Islet of Langerhans (tissue), 1 donor: ENCODE data around the gene CLIP2.
"Not testable (repeated sequence)": the region's sequence is repeated elsewhere in the genome, so short reads cannot be mapped to it uniquely, and the experiment has no call there.

Experiments
- FAIRE-seq: peaks from one replicate; lab custom pipeline; 2011; peaks lifted over from hg19 to GRCh38; lab: Jason Lieb, UNC

Gene CLIP2

DNA sequence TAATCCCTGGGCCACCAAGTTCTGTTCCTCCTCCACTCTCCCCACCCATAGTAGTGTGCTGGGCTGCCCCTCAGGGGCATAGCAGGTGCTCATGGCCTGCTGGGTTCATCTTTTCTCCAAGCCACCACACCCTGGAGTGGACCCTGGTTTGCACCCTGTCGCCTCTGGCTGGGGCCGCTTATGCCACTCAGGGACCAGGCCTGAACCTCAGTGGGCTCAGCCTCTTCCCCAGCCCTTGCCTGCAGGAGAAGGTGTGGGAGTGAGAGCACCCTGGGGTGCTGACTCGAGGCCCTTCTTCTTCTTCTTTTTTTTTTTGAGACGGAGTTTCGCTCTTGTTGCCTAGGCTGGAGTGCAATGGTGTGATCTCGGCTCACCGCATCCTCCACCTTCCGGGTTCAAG, 10.2 kb downstream of the CLIP2 start:
- FAIRE-seq: no peak

GRCh38 chr7:74300926-74301325, 11.7 kb downstream of the CLIP2 start:
- no peak for FAIRE-seq

DNA sequence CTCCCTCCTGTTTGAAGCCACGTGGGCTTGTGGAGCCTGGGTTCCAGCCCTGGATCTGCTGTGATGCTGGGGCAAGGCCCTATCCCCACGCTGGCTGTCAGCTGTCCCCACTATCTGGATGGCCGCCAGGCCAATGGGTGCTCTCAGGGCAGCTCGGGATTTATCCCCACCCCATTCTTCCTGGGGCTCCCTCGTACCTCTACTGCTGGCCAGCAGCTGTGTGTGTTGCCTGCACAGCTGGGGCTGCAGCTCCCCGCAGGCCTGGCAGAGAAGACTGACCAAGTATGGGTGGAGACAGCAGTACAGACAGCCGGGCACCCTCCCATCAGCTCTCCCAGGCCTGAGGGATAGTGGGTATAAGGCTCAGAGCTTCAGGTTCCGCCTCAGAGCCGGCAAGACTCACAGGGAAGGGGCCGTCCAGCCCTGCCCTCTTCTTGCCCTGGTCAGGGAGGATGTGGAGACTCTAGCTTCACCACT, 13.6 kb downstream of the CLIP2 start:
- FAIRE-seq: no peak

DNA sequence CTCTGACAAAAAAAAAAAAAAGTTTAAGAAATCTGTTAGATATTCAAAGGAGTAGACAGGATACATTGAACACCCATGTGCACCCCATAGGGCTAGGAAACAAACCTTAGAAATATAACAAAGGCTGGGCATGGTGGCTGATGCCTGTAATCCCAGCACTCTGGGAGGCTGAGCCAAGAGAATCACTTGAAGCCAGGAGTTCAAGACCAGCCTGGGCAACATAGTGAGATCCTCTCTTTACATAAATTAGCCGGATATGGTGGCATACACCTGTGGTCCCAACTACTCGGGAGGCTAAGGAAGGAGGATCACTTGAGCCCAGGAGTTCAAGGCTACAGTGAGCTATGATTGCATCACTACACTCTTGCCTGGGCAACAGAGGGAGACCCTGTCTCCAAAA, 15.3 kb downstream of the CLIP2 start:
- no peak for FAIRE-seq

- no peak for FAIRE-seq
These were observed 17.0 kb downstream of the CLIP2 start for GRCh38 chr7:74306004-74306729.

- FAIRE-seq: no peak
These were observed 17.7 kb downstream of the CLIP2 start for GRCh38 chr7:74306730-74307469.

DNA sequence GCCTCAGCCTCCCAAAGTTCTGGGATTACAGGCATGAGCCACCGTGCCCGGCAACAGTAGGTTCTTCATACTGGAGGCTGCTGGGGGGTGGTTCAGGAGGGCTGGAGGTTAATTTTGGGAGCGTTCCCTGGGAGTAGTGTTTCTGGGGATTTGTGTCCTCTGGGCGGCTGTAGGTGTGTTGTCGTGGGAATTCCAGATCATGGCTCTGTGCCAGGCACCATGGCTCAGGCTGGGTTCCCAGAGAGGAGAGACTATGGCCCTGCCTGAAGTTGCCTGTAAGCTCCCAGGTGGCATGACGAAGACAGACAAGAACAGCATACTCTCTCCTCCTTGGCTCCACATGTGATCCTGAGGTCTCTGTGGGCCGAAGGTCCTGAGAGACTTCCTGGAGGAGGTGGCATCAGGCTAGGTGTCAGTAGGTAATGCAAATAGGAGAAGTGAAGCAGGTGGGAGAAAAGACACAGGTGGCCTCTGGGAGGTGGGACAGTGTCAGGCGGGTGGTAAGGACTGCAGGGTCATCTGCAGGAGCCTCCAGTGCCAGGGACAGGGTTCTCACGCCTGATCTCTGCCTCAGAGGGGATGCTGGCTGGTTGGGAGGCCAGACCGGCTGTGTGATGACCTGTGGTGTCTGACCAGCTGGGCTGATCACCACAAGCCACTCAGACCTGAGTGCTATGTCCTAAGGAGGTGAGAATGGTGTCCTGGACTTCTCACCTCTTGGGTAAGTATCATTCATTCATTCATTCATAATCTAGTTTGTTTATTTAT, 18.7 kb downstream of the CLIP2 start:
- FAIRE-seq: no peak

DNA sequence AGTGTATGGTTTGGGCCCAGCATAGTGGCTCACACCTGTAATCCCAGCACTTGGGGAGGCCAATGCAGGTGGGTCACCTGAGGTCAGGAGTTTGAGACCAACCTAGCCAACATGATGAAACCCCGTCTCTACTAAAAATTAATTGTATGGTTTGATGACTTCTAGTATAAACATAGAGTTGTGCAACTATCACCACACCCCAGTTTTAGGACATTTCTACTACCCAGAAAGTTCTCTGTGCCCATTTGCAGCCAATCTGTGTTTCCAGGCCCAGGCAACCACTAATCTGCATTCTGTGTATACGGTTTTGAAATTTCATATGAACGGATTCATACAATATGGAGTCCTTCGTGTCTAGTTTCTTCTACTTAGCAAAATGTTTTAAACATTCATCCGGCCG, 20.0 kb downstream of the CLIP2 start:
- no peak for FAIRE-seq

DNA sequence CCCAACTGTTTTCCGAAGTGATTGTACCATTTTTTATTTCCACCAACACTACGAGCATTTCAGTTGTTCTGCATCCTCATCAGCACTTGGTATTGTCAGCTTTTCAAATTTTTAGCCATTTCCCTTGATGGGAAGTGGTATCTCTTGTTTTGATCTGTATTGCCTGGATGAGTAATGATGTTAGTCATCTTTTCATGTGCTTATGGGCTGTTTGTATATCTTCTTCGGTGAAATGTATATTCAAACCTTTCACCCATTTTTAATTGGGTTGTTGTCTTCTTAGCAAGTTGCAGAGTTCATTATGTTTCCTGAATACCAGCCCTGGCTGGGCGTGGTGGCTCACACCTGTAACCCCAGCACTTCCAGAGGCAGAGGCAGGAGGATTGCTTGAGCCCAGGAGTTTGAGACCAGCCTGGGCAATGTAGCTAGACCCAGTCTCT, 22.1 kb downstream of the CLIP2 start:
- FAIRE-seq: no peak

DNA sequence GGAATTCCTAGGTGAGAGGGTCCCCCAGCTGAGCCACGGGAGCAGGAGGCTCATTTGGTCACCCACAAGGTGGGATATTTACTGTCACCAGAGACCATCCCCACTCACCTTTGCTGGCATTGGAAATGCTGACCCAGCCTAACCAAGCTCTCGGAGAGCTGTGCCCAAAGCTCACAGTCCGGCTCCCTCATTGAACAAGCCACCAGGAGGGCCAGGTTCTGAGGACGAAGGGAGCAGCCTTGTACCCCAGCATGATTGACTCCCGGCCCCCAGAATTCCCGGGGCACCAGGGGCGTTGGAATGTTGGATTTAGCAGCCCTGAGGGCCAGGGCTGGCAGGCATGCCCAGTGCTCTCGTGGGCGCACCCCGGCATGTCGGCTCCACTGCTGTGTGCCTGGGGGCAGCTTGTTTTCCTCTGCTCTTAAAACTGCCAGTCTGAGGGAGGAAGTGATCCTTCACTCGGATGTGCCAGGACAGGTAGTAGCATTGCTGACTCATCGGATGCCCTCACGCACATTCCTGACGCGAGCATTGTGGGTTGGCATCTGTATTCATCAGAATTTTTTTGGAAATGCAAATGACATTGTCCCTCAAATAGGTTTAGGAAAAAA, 23.3 kb downstream of the CLIP2 start:
- no peak for FAIRE-seq

GRCh38 chr7:74315891-74316290, 26.7 kb downstream of the CLIP2 start:
- not testable (repeated sequence) for FAIRE-seq

DNA sequence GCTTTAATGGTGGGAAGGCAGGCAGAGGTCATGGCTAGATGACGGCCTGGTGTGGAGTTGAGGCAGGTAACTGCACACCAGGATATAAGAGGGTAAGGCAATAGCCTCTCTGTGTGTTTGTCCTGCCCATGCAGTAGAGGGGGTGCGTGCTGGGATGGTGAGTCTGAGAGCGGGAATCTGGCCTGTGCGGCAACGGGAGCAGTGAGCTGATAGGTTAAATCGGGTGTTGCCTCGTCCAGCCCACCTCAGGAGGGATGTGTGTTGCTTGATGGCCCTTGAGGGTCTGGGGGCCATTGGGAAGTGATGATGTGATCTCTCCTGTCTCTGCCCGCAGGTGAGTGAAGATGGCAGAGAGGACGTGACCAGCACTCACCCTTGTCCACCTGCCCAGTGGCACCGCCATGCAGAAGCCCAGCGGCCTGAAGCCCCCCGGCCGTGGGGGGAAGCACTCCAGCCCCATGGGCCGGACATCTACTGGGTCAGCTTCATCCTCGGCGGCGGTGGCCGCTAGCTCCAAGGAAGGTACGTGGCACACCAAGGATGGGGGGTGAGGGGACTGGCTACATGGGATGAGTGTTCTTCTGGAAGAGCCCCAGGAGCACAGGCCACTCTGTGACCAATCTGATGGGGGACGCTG, 28.1 kb downstream of the CLIP2 start:
- no peak for FAIRE-seq

GRCh38 chr7:74318043-74318442, 28.8 kb downstream of the CLIP2 start:
- no peak for FAIRE-seq

- FAIRE-seq: no peak
These were observed 31.5 kb downstream of the CLIP2 start for GRCh38 chr7:74320645-74321221.

DNA sequence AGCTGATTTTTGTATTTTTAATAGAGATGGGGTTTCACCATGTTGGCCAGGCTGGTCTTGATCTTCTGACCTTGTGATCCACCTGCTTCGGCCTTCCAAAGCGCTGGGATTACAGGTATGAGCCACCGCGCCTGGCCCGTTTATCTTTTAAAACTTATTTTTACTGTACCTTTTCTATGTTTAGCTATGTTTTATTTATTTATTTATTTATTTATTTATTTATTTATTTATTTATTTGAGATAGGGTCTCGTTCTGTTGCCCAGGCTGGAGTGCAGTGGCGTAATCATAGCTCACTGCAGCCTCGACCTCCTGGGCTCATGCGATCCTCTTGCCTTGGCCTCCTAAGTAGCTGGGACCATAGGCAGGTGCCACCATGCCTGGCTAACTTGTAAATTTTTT, 33.7 kb downstream of the CLIP2 start:
- FAIRE-seq: not testable (repeated sequence)

DNA sequence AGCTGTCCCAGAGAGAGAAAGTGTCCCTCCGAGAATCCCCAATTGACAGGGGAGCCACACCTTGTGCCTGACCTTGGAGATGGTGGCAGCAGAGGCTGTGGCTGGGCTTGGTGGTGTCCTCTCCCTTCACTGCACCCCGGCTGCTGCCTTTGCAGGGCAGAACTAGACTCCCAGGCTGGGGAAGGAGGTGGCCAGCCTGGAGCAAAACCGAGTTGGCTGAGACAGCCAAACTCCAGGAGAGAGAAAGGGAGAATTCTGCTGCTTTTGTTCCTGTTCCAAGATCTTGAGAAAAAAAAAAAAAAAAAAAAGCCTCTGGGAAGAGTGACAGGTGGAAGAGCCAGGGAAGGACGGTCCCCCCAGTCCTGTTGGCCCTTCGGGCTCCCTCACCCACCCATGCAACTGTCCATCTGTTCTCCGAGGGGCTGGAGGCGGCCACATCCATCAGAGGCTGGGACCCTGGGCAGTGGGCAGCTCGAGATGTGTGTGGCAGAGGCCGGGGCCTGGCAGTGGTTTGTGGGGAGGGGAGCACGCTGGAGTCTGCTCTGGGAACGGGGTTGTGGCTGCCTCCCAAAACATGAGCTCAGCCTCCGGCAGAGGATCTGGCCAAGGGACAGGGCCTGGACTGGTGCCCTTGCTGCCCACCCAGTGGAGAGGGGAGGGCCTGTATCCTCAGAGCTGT, 35.5 kb downstream of the CLIP2 start:
- no peak for FAIRE-seq

- no peak for FAIRE-seq
These were observed 36.0 kb downstream of the CLIP2 start for GRCh38 chr7:74325210-74325565.

DNA sequence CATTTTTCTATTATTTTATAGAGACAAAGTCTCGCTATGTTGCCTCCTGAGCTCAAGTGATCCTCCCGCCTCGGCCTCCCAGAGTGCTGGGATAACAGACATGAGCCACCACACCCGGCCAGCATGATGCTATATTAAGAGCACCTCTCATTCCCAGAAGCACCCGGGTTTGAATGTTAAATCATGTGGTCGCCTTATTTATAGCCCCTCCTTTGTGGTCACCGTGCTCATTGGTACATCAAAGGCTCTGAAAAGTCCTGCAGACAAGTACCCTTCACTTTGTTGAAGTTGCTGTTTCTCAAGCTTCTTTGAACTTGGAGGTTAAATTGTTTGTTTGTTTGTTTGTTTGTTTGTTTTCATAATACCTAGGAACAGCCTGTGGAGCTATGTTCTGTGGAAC, 40.0 kb downstream of the CLIP2 start:
- no peak for FAIRE-seq

DNA sequence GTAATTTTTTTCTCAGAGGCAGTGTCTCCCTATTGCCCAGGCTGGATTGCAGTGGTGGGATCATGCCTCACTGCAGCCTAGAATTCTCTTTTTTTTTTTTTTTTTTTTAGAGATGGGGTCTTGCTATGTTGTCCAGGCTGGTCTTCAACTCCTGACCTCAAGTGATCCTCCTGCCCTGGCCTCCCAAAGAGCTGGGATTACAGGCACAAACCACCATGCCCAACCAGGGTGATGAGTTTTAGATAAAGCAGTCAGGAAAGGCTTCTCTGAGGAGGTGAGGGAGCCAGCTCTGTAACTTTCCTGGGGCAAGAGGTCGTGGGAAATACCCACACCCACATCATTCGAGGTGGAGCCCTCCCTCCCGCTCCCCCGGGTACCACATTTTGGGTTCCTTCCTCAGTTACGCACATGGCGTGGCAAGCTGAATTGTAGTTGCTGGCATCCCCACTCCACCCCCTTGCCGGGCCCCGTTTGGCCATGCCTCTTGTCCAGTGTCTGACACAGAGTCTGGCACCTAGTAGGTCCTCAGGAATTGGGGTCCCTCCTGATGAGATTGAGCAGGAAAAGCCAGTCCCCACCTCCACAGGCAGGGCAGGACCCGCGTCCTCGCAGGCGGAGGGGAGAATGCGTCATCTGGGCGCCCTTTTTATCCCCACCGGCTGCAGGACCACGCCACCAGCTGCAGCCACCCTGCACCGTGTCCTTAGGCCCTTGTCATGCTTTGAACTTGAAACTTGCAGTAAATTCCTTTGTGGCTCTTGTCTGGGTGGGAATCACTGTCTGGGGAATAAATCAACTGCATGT, 43.4 kb downstream of the CLIP2 start:
- FAIRE-seq: no peak

- no peak for FAIRE-seq
These were observed 44.8 kb downstream of the CLIP2 start for GRCh38 chr7:74334030-74334429.
